ENCODE data around the gene UBE2E1.

The UBE2E1 gene

GRCh38 chr3:23805633-23806533 is at the start of gene UBE2E1:
Gene UBE2E1, plus strand, starts transcription at chr3:23805955. Its CDS starts 1,315 bp downstream, at chr3:23807270.
- peak; percentile 85 for DNase-seq (ENCODE audit: low read depth)
- peak within 1 kb of the TSS; percentile 62 for H3K4me3 ChIP-seq (ENCODE audit: low read depth, low read length)
- TF ChIP-seq MYC (IDR thresholded peaks at IDR 0.05; ENCODE audit: low read depth, low read length) (peak; percentile 55; the same call in 1 of the 2 replicates), CTCF (IDR thresholded peaks at IDR 0.05; ENCODE audit: low read depth, low read length) (no peak), POLR2A (IDR thresholded peaks at IDR 0.05; ENCODE audit: extremely low read depth, insufficient read length) (peak; percentile 58)
- TF ChIP-seq, protein P1, sequence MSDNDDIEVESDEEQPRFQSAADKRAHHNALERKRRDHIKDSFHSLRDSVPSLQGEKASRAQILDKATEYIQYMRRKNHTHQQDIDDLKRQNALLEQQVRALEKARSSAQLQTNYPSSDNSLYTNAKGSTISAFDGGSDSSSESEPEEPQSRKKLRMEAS (IDR thresholded peaks at IDR 0.05; ENCODE audit: low read depth, low read length), result peak; percentile 38; the same call in 1 of the 2 replicates

DNA sequence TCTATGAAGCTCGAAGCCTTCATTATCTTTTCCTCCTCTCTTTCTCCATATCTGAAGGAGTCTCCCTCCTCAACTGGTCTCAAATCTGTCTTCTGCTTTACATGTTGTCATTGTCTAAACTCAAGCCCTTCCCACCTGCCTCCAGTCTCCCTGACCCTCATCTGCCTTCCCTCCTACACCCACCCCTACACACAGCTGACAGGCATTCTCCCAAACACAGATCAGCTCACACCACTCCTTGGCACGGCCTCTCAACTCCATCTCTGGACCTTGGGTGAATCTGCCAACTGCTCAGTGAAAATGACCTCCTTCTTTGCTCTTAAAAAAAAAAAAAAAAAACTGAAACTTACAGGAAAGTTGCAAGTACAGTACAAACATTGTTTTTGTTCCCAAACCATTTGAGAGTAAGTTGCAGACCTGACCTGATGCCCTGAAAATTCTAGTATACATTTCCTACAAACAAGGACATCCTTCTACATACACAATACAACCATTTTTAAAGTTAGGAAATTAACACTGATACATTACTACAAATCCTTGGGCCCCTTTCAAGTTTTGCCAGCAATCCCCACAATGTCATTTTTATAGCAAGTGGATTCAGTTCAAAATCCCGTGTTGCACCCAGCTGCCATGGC is 49.4 kb upstream of the UBE2E1 start:
- no peak for TF ChIP-seq POLR2A (IDR thresholded peaks at IDR 0.05; ENCODE audit: extremely low read depth, insufficient read length)
- TF ChIP-seq, protein P1 (IDR thresholded peaks at IDR 0.05; ENCODE audit: low read depth, low read length), result no peak
- TF ChIP-seq MYC (IDR thresholded peaks at IDR 0.05; ENCODE audit: low read depth, low read length), result no peak
- no peak for TF ChIP-seq CTCF (IDR thresholded peaks at IDR 0.05; ENCODE audit: low read depth, low read length)
- H3K4me3 ChIP-seq (ENCODE audit: low read depth, low read length), result no peak overlapping the region
- DNase-seq (ENCODE audit: low read depth), result no peak

- TF ChIP-seq POLR2A (IDR thresholded peaks at IDR 0.05; ENCODE audit: extremely low read depth, insufficient read length) (no peak), CTCF (IDR thresholded peaks at IDR 0.05; ENCODE audit: low read depth, low read length) (no peak), MYC (IDR thresholded peaks at IDR 0.05; ENCODE audit: low read depth, low read length) (no peak)
- TF ChIP-seq, protein P1 (IDR thresholded peaks at IDR 0.05; ENCODE audit: low read depth, low read length), result no peak
- DNase-seq (ENCODE audit: low read depth), result no peak
- H3K4me3 ChIP-seq (ENCODE audit: low read depth, low read length), result no peak overlapping the region
Observed at GRCh38 chr3:23758253-23758838, 47.4 kb upstream of the UBE2E1 start.

DNA sequence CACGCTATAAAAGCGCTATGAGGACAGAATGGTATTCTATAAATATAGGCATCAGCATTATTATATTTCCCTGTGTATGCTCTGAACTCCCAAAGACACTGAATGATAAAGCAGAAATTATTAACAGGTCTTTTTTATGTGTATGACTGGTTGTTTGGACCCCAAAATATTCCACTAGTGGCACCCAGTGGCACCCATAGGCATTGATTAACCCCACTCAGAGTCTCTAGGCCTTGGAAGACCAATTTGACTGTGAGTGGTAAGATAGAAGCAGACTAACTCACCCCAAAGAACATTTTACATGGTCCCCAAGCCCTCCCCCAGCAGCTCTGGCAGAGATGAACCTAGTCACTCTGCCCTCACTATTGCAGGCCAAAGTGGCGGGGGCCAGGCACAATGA is 45.4 kb upstream of the UBE2E1 start:
- peak; percentile 55 for DNase-seq (ENCODE audit: low read depth)
- H3K4me3 ChIP-seq (ENCODE audit: low read depth, low read length), result peak overlapping the region; percentile 6
- no peak for TF ChIP-seq POLR2A (IDR thresholded peaks at IDR 0.05; ENCODE audit: extremely low read depth, insufficient read length)
- TF ChIP-seq, protein P1 (IDR thresholded peaks at IDR 0.05; ENCODE audit: low read depth, low read length), result no peak
- TF ChIP-seq MYC (IDR thresholded peaks at IDR 0.05; ENCODE audit: low read depth, low read length), result no peak
- no peak for TF ChIP-seq CTCF (IDR thresholded peaks at IDR 0.05; ENCODE audit: low read depth, low read length)

DNA sequence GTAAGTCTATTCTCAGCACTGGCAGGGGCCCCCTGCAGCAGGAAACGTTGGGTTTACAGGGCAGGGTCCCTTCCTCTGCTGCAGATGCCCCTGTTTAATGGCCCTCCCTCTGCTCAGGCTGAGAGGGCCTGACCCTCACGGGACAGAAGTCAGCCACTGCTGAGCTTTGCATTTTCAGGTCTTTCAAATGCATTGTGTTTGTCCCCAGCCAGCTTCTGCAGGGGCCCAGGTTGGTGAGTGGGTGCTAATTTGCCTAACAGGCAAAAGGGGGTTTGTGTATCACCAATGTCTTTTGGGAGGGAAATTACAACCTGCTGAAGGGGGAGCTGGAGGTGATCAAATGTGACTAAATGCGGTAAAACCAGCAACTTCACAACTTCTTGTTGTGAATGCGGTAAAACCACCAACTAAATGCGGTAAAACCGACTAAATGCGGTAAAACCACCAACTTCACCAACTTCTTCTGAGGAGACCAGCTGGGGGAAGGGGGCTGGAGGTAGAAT is 44.8 kb upstream of the UBE2E1 start:
- peak; percentile 81 for DNase-seq (ENCODE audit: low read depth)
- TF ChIP-seq POLR2A (IDR thresholded peaks at IDR 0.05; ENCODE audit: extremely low read depth, insufficient read length) (no peak), CTCF (IDR thresholded peaks at IDR 0.05; ENCODE audit: low read depth, low read length) (no peak)
- H3K4me3 ChIP-seq (ENCODE audit: low read depth, low read length), result no peak overlapping the region

Measured in NB4 (cell line).